Measurements from ENCODE around the gene NRIP1. TPM values are rescaled to one million over a fixed set of nuclear protein-coding genes. Genes with fewer than 3 reads are reported as not detected.

NRIP1 gene
- total RNA-seq, 1 experiment from 2014 or later, result 10.4 TPM

DNA sequence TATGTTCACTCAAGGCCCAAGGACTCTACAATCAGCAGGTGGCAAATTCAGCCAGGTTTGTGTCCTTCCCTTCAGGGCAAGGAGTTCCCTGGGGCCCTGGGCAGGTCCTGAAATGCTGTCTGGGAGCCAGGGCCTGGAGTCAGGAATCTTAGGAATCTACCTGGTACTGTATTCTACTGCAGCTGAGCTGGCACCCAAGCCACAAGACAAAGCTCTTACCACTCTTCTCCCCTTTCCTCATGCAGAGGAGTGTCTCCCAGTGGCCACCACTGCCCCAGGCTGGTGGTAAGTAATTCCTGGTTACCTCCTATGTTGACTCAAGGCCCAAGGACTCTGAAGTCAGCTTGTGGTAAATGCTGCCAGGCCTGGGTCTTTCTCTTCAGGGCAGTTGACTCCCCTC, 153.4 kb downstream of the NRIP1 start:
- peaks cover 2% of the 10 kb centered on the region; the same call in 1 of the 2 replicates for H3K4me1 ChIP-seq (ENCODE audit: insufficient read depth, low read length)
- H3K23me2 ChIP-seq (ENCODE audit: insufficient read length, low read depth, low read length, poor library complexity, severe bottlenecking), result no peaks in the 10 kb centered on the region
- H3K36me3 Mint-ChIP-seq (ENCODE audit: insufficient read depth in 1 of 3, low read depth in 3 of 3), result no peaks in the 10 kb centered on the region; a peak in 1 of 7 replicates
- H2BK20ac ChIP-seq (ENCODE audit: low read depth, low read length, poor library complexity, severe bottlenecking), result no peak overlapping the region
- H4K91ac ChIP-seq (ENCODE audit: insufficient read length, low read depth, low read length), result no peak overlapping the region
- no peaks in the 10 kb centered on the region for H4K20me1 ChIP-seq (ENCODE audit: control insufficient read depth, insufficient read depth, insufficient read length)
- no peak overlapping the region for H3K56ac ChIP-seq (ENCODE audit: insufficient read length, low read depth, low read length)
- H2BK120ac ChIP-seq (ENCODE audit: low read depth, low read length, poor library complexity, severe bottlenecking), result no peak overlapping the region
- TF ChIP-seq, protein P1, sequence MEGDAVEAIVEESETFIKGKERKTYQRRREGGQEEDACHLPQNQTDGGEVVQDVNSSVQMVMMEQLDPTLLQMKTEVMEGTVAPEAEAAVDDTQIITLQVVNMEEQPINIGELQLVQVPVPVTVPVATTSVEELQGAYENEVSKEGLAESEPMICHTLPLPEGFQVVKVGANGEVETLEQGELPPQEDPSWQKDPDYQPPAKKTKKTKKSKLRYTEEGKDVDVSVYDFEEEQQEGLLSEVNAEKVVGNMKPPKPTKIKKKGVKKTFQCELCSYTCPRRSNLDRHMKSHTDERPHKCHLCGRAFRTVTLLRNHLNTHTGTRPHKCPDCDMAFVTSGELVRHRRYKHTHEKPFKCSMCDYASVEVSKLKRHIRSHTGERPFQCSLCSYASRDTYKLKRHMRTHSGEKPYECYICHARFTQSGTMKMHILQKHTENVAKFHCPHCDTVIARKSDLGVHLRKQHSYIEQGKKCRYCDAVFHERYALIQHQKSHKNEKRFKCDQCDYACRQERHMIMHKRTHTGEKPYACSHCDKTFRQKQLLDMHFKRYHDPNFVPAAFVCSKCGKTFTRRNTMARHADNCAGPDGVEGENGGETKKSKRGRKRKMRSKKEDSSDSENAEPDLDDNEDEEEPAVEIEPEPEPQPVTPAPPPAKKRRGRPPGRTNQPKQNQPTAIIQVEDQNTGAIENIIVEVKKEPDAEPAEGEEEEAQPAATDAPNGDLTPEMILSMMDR (conservative IDR thresholded peaks at IDR 0.05), result no peak
- H3K4me3 Mint-ChIP-seq, result no peak overlapping the region
- H3K14ac ChIP-seq (ENCODE audit: insufficient read depth, low read length), result peak overlapping the region; percentile 65; the same call in 1 of the 2 replicates
- H2BK12ac ChIP-seq (ENCODE audit: insufficient read length, low read depth, low read length), result no peak overlapping the region
- H3K9me3 Mint-ChIP-seq, result no peaks in the 10 kb centered on the region
- H3K27ac ChIP-seq (ENCODE audit: insufficient read length, low read depth, low read length), result no peak overlapping the region
- no peaks in the 10 kb centered on the region for H3K79me1 ChIP-seq (ENCODE audit: insufficient read depth, low read depth, low read length, poor library complexity, severe bottlenecking)
- no peak overlapping the region for H4K8ac ChIP-seq (replicated peaks; ENCODE audit: insufficient read length, low read depth, low read length)
- no peak overlapping the region for H4K5ac ChIP-seq (ENCODE audit: insufficient read length, low read depth, low read length)
- H3K27me3 ChIP-seq (ENCODE audit: insufficient read depth, low read length), result no peaks in the 10 kb centered on the region
- peak overlapping the region in 1 of 3 experiments; percentile 32; a peak in 1 of 7 replicates for H3K27ac Mint-ChIP-seq
- no peak overlapping the region for H2BK5ac ChIP-seq (ENCODE audit: insufficient read length, low read length)
- H3K9me3 ChIP-seq (ENCODE audit: control insufficient read depth, low read depth, low read length), result no peaks in the 10 kb centered on the region
- H2AK5ac ChIP-seq (ENCODE audit: insufficient read length, low read length), result no peak overlapping the region
- no peak overlapping the region for H3K9ac ChIP-seq (ENCODE audit: extremely low read depth, insufficient read length, low read length)
- H2AFZ ChIP-seq (ENCODE audit: low read length), result no peak overlapping the region
- no peak overlapping the region for H3K4me2 ChIP-seq (ENCODE audit: insufficient read depth, insufficient read length, low read length)
- no peak overlapping the region for H2BK15ac ChIP-seq (ENCODE audit: low read depth, low read length)
- no peak overlapping the region for H3K18ac ChIP-seq (ENCODE audit: insufficient read length, low read depth, low read length)
- no peak overlapping the region for H3T11ph ChIP-seq (ENCODE audit: low read length)
- no peak overlapping the region; the same call in 1 of the 2 replicates for H3K4ac ChIP-seq (ENCODE audit: low read depth, low read length)
- no peaks in the 10 kb centered on the region for H3K79me2 ChIP-seq (ENCODE audit: insufficient read depth, low read length)
- peaks cover 2% of the 10 kb centered on the region; the same call in 1 of the 2 replicates for H3K27me3 Mint-ChIP-seq (ENCODE audit: low read depth)
- peaks cover 25 to 29% of the 10 kb centered on the region in 2 experiments for H3K4me1 Mint-ChIP-seq
- DNase-seq, result no peak
- no peak overlapping the region for H3K23ac ChIP-seq (ENCODE audit: insufficient read length, low read depth, low read length)
